Cardiac muscle cell (in vitro differentiated cells and primary cell): ENCODE measurements around the gene PCSK5. TPM values are rescaled to one million over a fixed set of nuclear protein-coding genes. Genes with fewer than 3 reads are reported as not detected.
A peak's percentile ranks its signal among the peaks of the same experiment; 100 is the strongest.

Experiments used
- DNase-seq, 2 donors: peaks; one replicate each; pipeline versions ENCODE4 v3.0.0 to v3.0.0-alpha.2; 2010 to 2017; ENCODE audit warnings: low read depth in 1 of 2, low spot score in 1 of 2
- H3K27ac ChIP-seq: fragments of 200-600 bp; sonication (generic); 2 replicates; pipeline ENCODE4 v1.5.1; 2016
- H3K27me3 ChIP-seq: fragments of 200-600 bp; sonication (generic); 2 replicates; pipeline ENCODE4 v1.6.0; 2016; ENCODE audit warnings: control low read depth
- H3K36me3 ChIP-seq: fragments of 200-600 bp; sonication (generic); 2 replicates; pipeline ENCODE4 v1.5.1; 2016; ENCODE audit warnings: control low read depth
- H3K4me1 ChIP-seq: fragments of 200-600 bp; sonication (generic); 2 replicates; pipeline ENCODE4 v1.8.1; 2017; ENCODE audit warnings: low read depth, mild to moderate bottlenecking, mixed run types
- H3K4me3 ChIP-seq: fragments of 200-600 bp; sonication (generic); 2 replicates; pipeline ENCODE4 v1.5.1; 2016; ENCODE audit warnings: mild to moderate bottlenecking
- H3K9me3 ChIP-seq: fragments of 200-600 bp; sonication (generic); 2 replicates; pipeline ENCODE4 v1.5.1; 2017; ENCODE audit warnings: low read depth, mild to moderate bottlenecking, control low read depth
- polyA plus RNA-seq: library from polyadenylated mRNA; unstranded; fragments of >200 nt; fragmentation: Nextera tagmentation; extraction: Ambion mirVana; gene quantifications from 2 replicates; pipeline ENCODE4 v1.2.1, GENCODE V29; 2016
- total RNA-seq: library from RNA; depleted of rRNA; stranded (reverse); fragments of >200 nt; gene quantifications from 2 replicates; pipeline ENCODE4 v1.2.3, GENCODE V29; 2016
- TF ChIP-seq, protein P1 (sequence below): IDR thresholded peaks from 2 replicates; pipeline ENCODE4 v1.5.1; 2012; ENCODE audit warnings: low read depth, mild to moderate bottlenecking, low read length

PCSK5 gene
- total and polyA plus RNA-seq, 2 experiments from 2014 or later: 6.8 to 9.6 TPM

DNA sequence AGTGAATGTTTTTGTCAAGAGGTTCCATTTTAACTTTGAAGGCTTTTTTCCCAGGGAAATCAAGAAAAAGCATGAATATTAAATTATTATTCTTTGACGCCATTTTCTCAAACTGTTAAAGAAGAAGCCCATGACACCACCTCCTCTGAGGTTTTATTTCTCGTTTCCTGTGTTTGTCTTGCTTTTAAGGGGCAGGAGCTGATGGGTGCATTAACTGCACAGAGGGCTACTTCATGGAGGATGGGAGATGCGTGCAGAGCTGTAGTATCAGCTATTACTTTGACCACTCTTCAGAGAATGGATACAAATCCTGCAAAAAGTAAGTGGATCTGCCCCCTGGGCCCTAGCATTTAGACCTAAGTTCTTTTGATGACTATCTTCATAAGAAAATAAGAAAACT lies 298.4 kb downstream of the PCSK5 start:
- no peaks in the 10 kb centered on the region for H3K27me3 ChIP-seq
- no peak overlapping the region for H3K27ac ChIP-seq
- DNase-seq: no peak
- H3K9me3 ChIP-seq: no peaks in the 10 kb centered on the region
- H3K4me1 ChIP-seq: no peaks in the 10 kb centered on the region
- no peak overlapping the region for H3K4me3 ChIP-seq
- no peaks in the 10 kb centered on the region for H3K36me3 ChIP-seq
- TF ChIP-seq, protein P1, sequence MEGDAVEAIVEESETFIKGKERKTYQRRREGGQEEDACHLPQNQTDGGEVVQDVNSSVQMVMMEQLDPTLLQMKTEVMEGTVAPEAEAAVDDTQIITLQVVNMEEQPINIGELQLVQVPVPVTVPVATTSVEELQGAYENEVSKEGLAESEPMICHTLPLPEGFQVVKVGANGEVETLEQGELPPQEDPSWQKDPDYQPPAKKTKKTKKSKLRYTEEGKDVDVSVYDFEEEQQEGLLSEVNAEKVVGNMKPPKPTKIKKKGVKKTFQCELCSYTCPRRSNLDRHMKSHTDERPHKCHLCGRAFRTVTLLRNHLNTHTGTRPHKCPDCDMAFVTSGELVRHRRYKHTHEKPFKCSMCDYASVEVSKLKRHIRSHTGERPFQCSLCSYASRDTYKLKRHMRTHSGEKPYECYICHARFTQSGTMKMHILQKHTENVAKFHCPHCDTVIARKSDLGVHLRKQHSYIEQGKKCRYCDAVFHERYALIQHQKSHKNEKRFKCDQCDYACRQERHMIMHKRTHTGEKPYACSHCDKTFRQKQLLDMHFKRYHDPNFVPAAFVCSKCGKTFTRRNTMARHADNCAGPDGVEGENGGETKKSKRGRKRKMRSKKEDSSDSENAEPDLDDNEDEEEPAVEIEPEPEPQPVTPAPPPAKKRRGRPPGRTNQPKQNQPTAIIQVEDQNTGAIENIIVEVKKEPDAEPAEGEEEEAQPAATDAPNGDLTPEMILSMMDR: no peak

DNA sequence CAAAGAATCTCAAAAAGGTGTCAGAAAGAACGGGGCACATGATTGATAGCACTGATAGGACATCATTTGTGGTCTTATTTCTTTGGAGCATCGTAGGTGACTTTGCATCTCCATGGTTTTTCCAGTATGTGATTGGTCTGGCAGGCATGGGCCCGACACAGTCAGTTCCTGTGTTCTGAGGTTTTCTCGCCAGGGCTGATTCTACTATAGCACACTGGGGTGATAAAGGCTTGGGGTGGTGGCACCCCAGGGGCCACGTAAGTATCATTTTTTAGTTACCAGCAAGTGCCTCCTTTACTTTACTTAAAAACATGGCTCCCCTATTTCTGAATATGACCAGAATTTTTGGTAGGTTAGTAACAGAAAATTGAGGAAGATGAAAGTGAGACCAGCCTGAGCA lies 301.0 kb downstream of the PCSK5 start:
- Histone ChIP-seq H3K27ac (no peak overlapping the region), H3K9me3 (no peaks in the 10 kb centered on the region), H3K4me1 (no peaks in the 10 kb centered on the region), H3K36me3 (no peaks in the 10 kb centered on the region), H3K27me3 (no peaks in the 10 kb centered on the region), H3K4me3 (no peak overlapping the region)
- no peak for DNase-seq
- TF ChIP-seq, protein P1: no peak

DNA sequence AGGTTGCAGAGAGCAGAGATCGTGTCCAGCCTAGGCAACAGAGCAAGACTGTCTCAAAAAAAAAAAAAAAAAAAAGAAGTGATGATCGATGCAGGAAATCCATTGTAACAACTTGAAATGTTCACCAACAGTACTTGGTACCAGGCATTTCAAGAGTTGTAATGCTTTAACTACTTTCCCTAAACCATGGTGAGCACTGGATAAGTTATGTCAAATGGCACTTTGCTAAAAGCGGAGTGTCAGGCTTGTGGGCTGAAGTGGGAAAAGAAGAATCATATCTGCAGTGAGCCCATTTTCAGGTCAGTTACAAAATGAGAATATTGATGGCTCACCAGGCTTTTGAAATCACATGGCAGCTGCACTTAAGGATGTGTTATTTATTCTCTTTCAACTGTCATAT lies 301.5 kb downstream of the PCSK5 start:
- TF ChIP-seq, protein P1: no peak
- no peaks in the 10 kb centered on the region for H3K9me3 ChIP-seq
- H3K27me3 ChIP-seq: no peaks in the 10 kb centered on the region
- no peak for DNase-seq
- no peak overlapping the region for H3K4me3 ChIP-seq
- H3K27ac ChIP-seq: no peak overlapping the region
- no peaks in the 10 kb centered on the region for H3K4me1 ChIP-seq
- no peaks in the 10 kb centered on the region for H3K36me3 ChIP-seq

DNA sequence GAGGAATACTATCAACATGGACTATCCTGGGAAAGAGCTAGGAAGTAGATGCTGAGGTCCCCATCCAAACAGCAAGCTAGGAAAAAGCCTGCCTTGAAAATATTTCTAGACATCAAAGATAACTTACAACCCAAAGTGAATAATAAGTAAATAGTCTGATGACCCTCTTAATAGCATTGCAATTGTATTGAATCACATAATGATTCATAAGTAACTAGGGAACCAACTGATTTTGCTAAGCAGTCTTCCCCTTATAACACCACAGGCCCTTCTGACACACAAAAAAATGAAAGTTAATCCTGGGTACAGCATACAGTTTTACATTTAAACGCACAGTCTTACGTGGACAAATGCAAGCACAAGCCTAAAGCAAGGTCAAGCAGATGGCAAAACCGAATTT lies 304.4 kb downstream of the PCSK5 start:
- DNase-seq: no peak
- Histone ChIP-seq H3K27ac (no peak overlapping the region), H3K4me1 (no peaks in the 10 kb centered on the region), H3K4me3 (no peak overlapping the region), H3K9me3 (no peaks in the 10 kb centered on the region), H3K27me3 (no peaks in the 10 kb centered on the region), H3K36me3 (no peaks in the 10 kb centered on the region)
- TF ChIP-seq, protein P1: no peak

DNA sequence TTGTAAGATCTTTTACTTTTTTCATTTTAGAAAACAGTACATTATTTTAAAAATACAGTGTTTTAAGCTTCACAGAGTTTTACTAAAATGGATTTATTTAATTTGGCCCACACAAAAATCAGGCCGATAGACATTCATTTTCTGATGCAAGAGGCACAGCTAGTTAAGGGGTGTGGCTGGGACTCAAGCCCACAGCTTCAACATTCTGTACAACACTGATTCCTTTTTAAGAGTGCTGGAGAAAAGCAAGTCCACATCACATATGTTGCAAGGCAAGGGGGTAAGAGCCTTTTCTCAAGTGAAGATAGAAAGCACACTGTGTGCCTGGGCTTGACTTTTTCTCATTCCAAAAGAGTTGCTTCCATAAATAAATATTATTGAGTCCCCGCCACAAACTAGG lies 307.9 kb downstream of the PCSK5 start:
- no peaks in the 10 kb centered on the region for H3K36me3 ChIP-seq
- TF ChIP-seq, protein P1: no peak
- no peaks in the 10 kb centered on the region for H3K4me1 ChIP-seq
- H3K4me3 ChIP-seq: no peak overlapping the region
- DNase-seq: peak in 1 of 2 donors; percentile 73
- no peaks in the 10 kb centered on the region for H3K27me3 ChIP-seq
- H3K9me3 ChIP-seq: no peaks in the 10 kb centered on the region
- no peak overlapping the region for H3K27ac ChIP-seq

DNA sequence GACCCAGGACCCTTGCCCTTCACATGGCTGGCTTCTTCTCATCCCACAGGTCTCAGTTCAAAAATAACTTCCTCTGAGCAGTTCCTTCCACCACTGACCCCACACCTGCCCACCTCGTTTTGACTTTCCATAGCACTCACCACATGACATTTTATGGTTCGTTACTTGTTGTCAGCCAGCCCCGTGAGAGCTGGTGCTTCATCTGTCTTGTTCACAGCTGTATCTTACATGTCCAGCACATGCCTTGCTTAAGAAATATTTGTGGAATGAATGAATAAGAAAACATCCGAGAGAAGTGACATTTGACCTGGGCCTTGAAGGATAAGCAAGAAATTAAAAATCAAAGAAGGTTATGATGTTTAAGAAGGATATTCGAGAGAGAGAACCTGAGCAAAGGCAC lies 309.8 kb downstream of the PCSK5 start:
- no peaks in the 10 kb centered on the region for H3K9me3 ChIP-seq
- no peaks in the 10 kb centered on the region for H3K27me3 ChIP-seq
- no peaks in the 10 kb centered on the region for H3K36me3 ChIP-seq
- TF ChIP-seq, protein P1: no peak
- DNase-seq: peak in 1 of 2 donors; percentile 21
- H3K4me1 ChIP-seq: no peaks in the 10 kb centered on the region
- no peak overlapping the region for H3K27ac ChIP-seq
- no peak overlapping the region for H3K4me3 ChIP-seq
